Astrocyte (in vitro differentiated cells and primary cell): ENCODE measurements around the gene CNKSR3. TPM values are rescaled to one million over a fixed set of nuclear protein-coding genes. Genes with fewer than 3 reads are reported as not detected.

Experiments
- DNase-seq: peaks from one replicate; pipeline ENCODE4 v3.0.0-alpha.2; 2010; ENCODE audit warnings: low read depth
- FAIRE-seq: peaks from 2 replicates; lab custom pipeline; 2011; peaks lifted over from hg19 to GRCh38; lab: Jason Lieb, UNC
- H2AFZ ChIP-seq: 2 replicates; pipeline ENCODE4 v1.6.0; 2012; ENCODE audit warnings: low read depth, low read length, inconsistent platforms
- H3K27ac ChIP-seq: 2 replicates; pipeline ENCODE4 v1.5.1; 2011; ENCODE audit warnings: low read depth, low read length, inconsistent platforms
- H3K27me3 ChIP-seq: 2 replicates; pipeline ENCODE4 v1.6.0; 2011; ENCODE audit warnings: low read length, inconsistent platforms; ENCODE audit not compliant: insufficient read depth
- H3K36me3 ChIP-seq: 2 replicates; pipeline ENCODE4 v1.5.1; 2011; ENCODE audit warnings: low read length, inconsistent platforms; ENCODE audit not compliant: insufficient read depth
- H3K4me1 ChIP-seq: 2 replicates; pipeline ENCODE4 v1.5.1; 2011; ENCODE audit warnings: low read length, inconsistent platforms; ENCODE audit not compliant: insufficient read depth
- H3K4me2 ChIP-seq: 2 replicates; pipeline ENCODE4 v1.6.0; 2012; ENCODE audit warnings: low read length, inconsistent platforms
- H3K4me3 ChIP-seq: 2 replicates; pipeline ENCODE4 v1.5.1; 2011; ENCODE audit warnings: low read depth, mild to moderate bottlenecking, low read length, inconsistent platforms; ENCODE audit not compliant: insufficient read depth
- H3K79me2 ChIP-seq: 2 replicates; pipeline ENCODE4 v1.6.0; 2012; ENCODE audit warnings: mild to moderate bottlenecking, low read length, inconsistent platforms; ENCODE audit not compliant: insufficient read depth
- H3K9ac ChIP-seq: 2 replicates; pipeline ENCODE4 v1.6.0; 2012; ENCODE audit warnings: mild to moderate bottlenecking, low read length, inconsistent platforms
- H3K9me3 ChIP-seq: 2 replicates; pipeline ENCODE4 v1.5.1; 2012; ENCODE audit warnings: low read depth, mild to moderate bottlenecking, low read length, inconsistent platforms; ENCODE audit not compliant: insufficient read depth
- H4K20me1 ChIP-seq: 2 replicates; pipeline ENCODE4 v1.6.0; 2012; ENCODE audit warnings: low read length, inconsistent platforms; ENCODE audit not compliant: insufficient read depth
- H3K27ac Mint-ChIP-seq: one replicate; pipeline ENCODE4 v1.8.0; 2021; ENCODE audit warnings: mild to moderate bottlenecking, mixed read lengths; ENCODE audit not compliant: unreplicated experiment
- H3K27me3 Mint-ChIP-seq: one replicate; pipeline ENCODE4 v1.8.0; 2021; ENCODE audit warnings: low read depth, mixed read lengths; ENCODE audit not compliant: unreplicated experiment
- H3K36me3 Mint-ChIP-seq: one replicate; pipeline ENCODE4 v1.8.0; 2021; ENCODE audit warnings: low read depth, mixed read lengths; ENCODE audit not compliant: unreplicated experiment
- H3K4me1 Mint-ChIP-seq: one replicate; pipeline ENCODE4 v1.8.0; 2021; ENCODE audit warnings: low read depth, mixed read lengths; ENCODE audit not compliant: unreplicated experiment
- H3K4me3 Mint-ChIP-seq: one replicate; pipeline ENCODE4 v1.8.0; 2021; ENCODE audit warnings: mild to moderate bottlenecking, moderate library complexity, mixed read lengths; ENCODE audit not compliant: unreplicated experiment
- H3K9me3 Mint-ChIP-seq: one replicate; pipeline ENCODE4 v1.8.0; 2021; ENCODE audit warnings: mild to moderate bottlenecking, mixed read lengths; ENCODE audit not compliant: unreplicated experiment
- CTCF ChIP-seq: IDR thresholded peaks from 2 replicates; pipeline ENCODE4 v1.5.1; 2011; ENCODE audit warnings: low read depth, mild to moderate bottlenecking, inconsistent platforms, low read length, moderate library complexity; ENCODE audit not compliant: insufficient read depth
- EZH2 ChIP-seq: IDR thresholded peaks from 2 replicates; pipeline ENCODE4 v1.6.1; 2012; ENCODE audit warnings: mild to moderate bottlenecking, low read length, inconsistent platforms; ENCODE audit not compliant: insufficient read depth
- total RNA-seq: library from RNA; stranded (reverse); gene quantifications from 2 replicates; pipeline ENCODE4 v1.2.1, GENCODE V29; 2021

CNKSR3 gene
- total RNA-seq, 1 donor from 2014 or later = 11.1 TPM

- Histone ChIP-seq H3K27ac (no peak overlapping the region), H3K79me2 (no peaks in the 10 kb centered on the region), H3K27me3 (no peaks in the 10 kb centered on the region), H3K4me1 (peaks cover 3% of the 10 kb centered on the region), H3K4me3 (no peak overlapping the region), H3K9ac (no peak overlapping the region), H3K9me3 (no peaks in the 10 kb centered on the region), H3K36me3 (no peaks in the 10 kb centered on the region), H3K4me2 (no peak overlapping the region), H4K20me1 (no peaks in the 10 kb centered on the region), H2AFZ (no peak overlapping the region)
- DNase-seq = no peak
- Mint-ChIP-seq H3K27me3 (peaks cover 1% of the 10 kb centered on the region), H3K4me3 (no peak overlapping the region), H3K4me1 (peaks cover 1% of the 10 kb centered on the region), H3K27ac (no peak overlapping the region), H3K9me3 (no peaks in the 10 kb centered on the region), H3K36me3 (no peaks in the 10 kb centered on the region)
- FAIRE-seq = no peak
- TF ChIP-seq CTCF = no peak
- no peak for TF ChIP-seq EZH2
Observed at GRCh38 chr6:154356113-154356512, 154.4 kb downstream of the CNKSR3 start.

- DNase-seq (no peak), FAIRE-seq (no peak)
- Histone ChIP-seq H3K27ac (no peak overlapping the region), H3K4me1 (no peaks in the 10 kb centered on the region), H3K36me3 (no peaks in the 10 kb centered on the region), H3K79me2 (no peaks in the 10 kb centered on the region), H4K20me1 (no peaks in the 10 kb centered on the region), H3K4me3 (no peak overlapping the region), H3K4me2 (no peak overlapping the region), H3K9ac (no peak overlapping the region), H2AFZ (no peak overlapping the region), H3K9me3 (no peaks in the 10 kb centered on the region), H3K27me3 (no peaks in the 10 kb centered on the region)
- TF ChIP-seq CTCF = no peak
- no peak for TF ChIP-seq EZH2
- H3K27me3 Mint-ChIP-seq = no peaks in the 10 kb centered on the region
- no peak overlapping the region for H3K27ac Mint-ChIP-seq
- no peaks in the 10 kb centered on the region for H3K36me3 Mint-ChIP-seq
- peaks cover 1% of the 10 kb centered on the region for H3K4me1 Mint-ChIP-seq
- no peak overlapping the region for H3K4me3 Mint-ChIP-seq
- no peaks in the 10 kb centered on the region for H3K9me3 Mint-ChIP-seq
Observed at GRCh38 chr6:154354265-154354777, 156.2 kb downstream of the CNKSR3 start.

- Mint-ChIP-seq H3K36me3 (no peaks in the 10 kb centered on the region), H3K27ac (no peak overlapping the region), H3K4me3 (no peak overlapping the region), H3K4me1 (peaks cover 1% of the 10 kb centered on the region), H3K9me3 (no peaks in the 10 kb centered on the region), H3K27me3 (no peaks in the 10 kb centered on the region)
- TF ChIP-seq CTCF = no peak
- no peak overlapping the region for H3K4me2 ChIP-seq
- H2AFZ ChIP-seq = no peak overlapping the region
- H4K20me1 ChIP-seq = no peaks in the 10 kb centered on the region
- H3K4me3 ChIP-seq = no peak overlapping the region
- no peaks in the 10 kb centered on the region for H3K27me3 ChIP-seq
- H3K9ac ChIP-seq = no peak overlapping the region
- no peaks in the 10 kb centered on the region for H3K9me3 ChIP-seq
- no peaks in the 10 kb centered on the region for H3K4me1 ChIP-seq
- no peak overlapping the region for H3K27ac ChIP-seq
- no peaks in the 10 kb centered on the region for H3K79me2 ChIP-seq
- H3K36me3 ChIP-seq = no peaks in the 10 kb centered on the region
- DNase-seq = no peak
- FAIRE-seq = no peak
Observed at GRCh38 chr6:154353626-154354025, 156.9 kb downstream of the CNKSR3 start.
